Activated CD4-positive, alpha-beta memory T cell treated with anti-CD3 and anti-CD28 coated beads for 36 hours (primary cell): ENCODE measurements around the gene SELENOO. TPM values are rescaled to one million over a fixed set of nuclear protein-coding genes. Genes with fewer than 3 reads are reported as not detected.
"Not testable (repeated sequence)": the region's sequence is repeated elsewhere in the genome, so short reads cannot be mapped to it uniquely, and the experiment has no call there.

Experiments used
- CTCF ChIA-PET: fragments of 350-600 bp; sonication (Branson Sonifier 250); formaldehyde crosslinking; loops from one replicate; lab custom pipeline; 2021; ENCODE audit warnings: antibody characterized with exemption, inconsistent platforms; lab: Charles Lee
- POLR2A ChIA-PET: fragments of 350-600 bp; sonication (Branson Sonifier 250); formaldehyde crosslinking; loops from one replicate; lab custom pipeline; 2021; ENCODE audit warnings: antibody characterized with exemption; lab: Charles Lee
- DNase-seq: peaks from one replicate; pipeline ENCODE4 v3.0.0-alpha.2; 2020
- H3K27ac Mint-ChIP-seq: one replicate; pipeline ENCODE4 v1.8.0; 2021; ENCODE audit warnings: mixed read lengths
- H3K27me3 Mint-ChIP-seq: one replicate; pipeline ENCODE4 v1.8.0; 2021; ENCODE audit warnings: mixed read lengths
- H3K36me3 Mint-ChIP-seq: one replicate; pipeline ENCODE4 v1.8.0; 2021; ENCODE audit warnings: mixed read lengths
- H3K4me1 Mint-ChIP-seq: one replicate; pipeline ENCODE4 v1.8.0; 2021; ENCODE audit warnings: low read depth, mixed read lengths
- H3K4me3 Mint-ChIP-seq: one replicate; pipeline ENCODE4 v1.8.0; 2021; ENCODE audit warnings: mild to moderate bottlenecking, mixed read lengths
- H3K9me3 Mint-ChIP-seq: one replicate; pipeline ENCODE4 v1.8.0; 2021; ENCODE audit warnings: mixed read lengths
- intact Hi-C: fragments of 100-400 bp; cut with micrococcal nuclease; formaldehyde crosslinking; loops from one replicate; pipeline ENCODE4 v1.15.1; 2023
- total RNA-seq, 2 experiments: library from RNA; stranded (reverse); gene quantifications; one replicate each; pipeline ENCODE4 v1.2.3, GENCODE V29; 2021

SELENOO gene
- total RNA-seq, 2 experiments from 2014 or later = 18.8 to 19.7 TPM

DNA sequence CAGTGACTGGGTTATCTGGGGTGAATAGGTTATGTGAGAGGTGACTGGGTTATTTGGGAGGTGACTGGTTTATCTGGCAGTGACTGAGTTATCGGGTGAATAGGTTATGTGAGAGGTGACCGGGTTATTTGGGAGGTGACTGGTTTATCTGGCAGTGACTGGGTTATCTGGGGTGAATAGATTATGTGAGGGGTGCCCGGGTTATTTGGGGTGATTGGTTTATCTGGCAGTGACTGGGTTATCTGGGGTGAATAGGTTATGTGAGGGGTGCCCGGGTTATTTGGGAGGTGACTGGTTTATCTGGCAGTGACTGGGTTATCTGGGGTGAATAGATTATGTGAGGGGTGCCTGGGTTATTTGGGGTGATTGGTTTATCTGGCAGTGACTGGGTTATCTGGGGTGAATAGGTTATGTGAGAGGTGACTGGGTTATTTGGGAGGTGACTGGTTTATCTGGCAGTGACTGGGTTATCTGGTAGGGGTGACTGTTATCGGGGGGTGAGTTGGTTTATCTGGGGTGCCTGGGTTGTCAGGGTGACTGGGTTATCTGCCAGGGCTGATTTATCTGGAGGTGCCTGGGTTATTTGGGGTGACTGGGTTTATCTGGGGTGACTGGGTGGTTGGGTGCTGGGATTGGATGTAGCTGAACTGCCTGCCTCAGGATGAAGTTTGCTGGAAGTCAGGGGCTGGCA, 32.2 kb upstream of the SELENOO start:
- H3K36me3 Mint-ChIP-seq, DNase-seq, CTCF ChIA-PET, intact Hi-C loops, H3K9me3 Mint-ChIP-seq, H3K4me1 Mint-ChIP-seq, POLR2A ChIA-PET, H3K27ac Mint-ChIP-seq: not testable (repeated sequence)
- H3K4me3 Mint-ChIP-seq = peak overlapping the region; percentile 46
- peaks cover 32% of the 10 kb centered on the region for H3K27me3 Mint-ChIP-seq

DNA sequence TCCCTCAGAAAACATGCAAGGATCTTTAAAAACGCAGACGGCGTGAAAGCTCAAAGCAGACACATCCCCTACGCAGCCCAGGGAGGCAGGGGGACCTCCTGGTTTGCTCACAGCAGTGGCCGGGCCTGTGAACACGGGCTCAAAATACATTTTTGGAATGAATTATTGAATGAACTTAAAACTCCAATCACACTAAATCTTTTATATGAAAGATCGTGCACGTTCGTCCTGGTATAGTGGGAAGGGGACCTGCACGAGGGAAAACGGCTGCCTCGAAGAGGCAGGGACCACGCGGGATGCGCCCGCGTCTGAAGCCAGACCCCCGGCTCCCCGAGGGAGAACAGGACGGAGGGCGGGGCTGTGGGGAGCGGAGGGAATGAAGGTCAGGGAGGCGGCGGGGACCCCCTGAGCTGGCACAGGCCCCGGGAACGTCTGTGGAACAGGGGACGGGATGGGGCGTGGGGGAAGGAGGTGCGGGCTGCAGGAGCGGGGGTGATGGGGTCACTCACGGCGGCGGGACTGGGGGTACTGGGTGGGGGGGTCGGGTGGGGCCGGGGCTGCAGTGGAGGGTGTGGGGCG, 31.5 kb upstream of the SELENOO start:
- Mint-ChIP-seq H3K4me3 (peak overlapping the region; percentile 56), H3K27me3 (peaks cover 29% of the 10 kb centered on the region), H3K9me3 (no peaks in the 10 kb centered on the region), H3K36me3 (no peaks in the 10 kb centered on the region), H3K4me1 (peaks cover 9% of the 10 kb centered on the region), H3K27ac (no peak overlapping the region)
- intact Hi-C loops = no loop called here
- ChIA-PET CTCF (no interaction called here), POLR2A (no interaction called here)
- DNase-seq = no peak

DNA sequence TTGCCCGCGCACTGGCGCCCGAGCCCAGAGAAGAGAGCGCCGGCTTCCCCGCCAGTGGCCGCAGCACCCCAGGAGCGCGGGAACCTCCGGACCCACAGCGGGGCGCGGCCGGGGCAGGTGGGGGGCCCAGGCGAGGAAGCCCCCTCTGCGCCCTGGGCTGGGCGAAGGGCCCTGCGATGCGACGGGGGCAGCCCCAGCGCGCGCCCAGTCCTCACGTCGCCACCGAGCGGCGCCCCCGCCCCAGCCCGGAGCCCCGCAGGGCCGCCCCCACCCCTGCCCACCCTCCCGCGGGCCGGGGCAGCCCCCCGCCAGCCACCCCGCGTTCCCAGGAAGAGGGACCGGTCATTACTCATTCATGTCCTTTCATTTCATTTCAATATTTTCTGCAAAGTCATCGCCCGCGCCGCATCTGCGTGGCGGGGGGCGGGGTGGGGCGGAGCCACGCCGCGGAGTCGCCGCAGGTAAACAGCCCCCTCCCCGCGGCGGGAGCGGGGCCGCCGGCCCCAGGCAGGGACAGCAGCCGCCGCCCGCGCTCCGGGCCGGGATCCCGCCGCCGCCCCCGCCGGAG, 31.0 kb upstream of the SELENOO start:
- ChIA-PET POLR2A (no interaction called here), CTCF (no interaction called here)
- intact Hi-C loops = loop anchor here (2.0 kb wide), 1 partner anchor 15 kb away; the partner anchor contains the start of gene TRABD
- Mint-ChIP-seq H3K27ac (no peak overlapping the region), H3K4me3 (peak overlapping the region; percentile 35), H3K36me3 (no peaks in the 10 kb centered on the region), H3K27me3 (peaks cover 29% of the 10 kb centered on the region), H3K9me3 (no peaks in the 10 kb centered on the region), H3K4me1 (peaks cover 9% of the 10 kb centered on the region)
- peak; percentile 84 for DNase-seq

GRCh38 chr22:50170453-50171318, 30.1 kb upstream of the SELENOO start, which contains the start of gene PANX2:
TSS of gene PANX2 (plus strand) at chr22:50170731. CDS start at chr22:50170731, 0 bp downstream.
- Mint-ChIP-seq H3K36me3 (no peaks in the 10 kb centered on the region), H3K27ac (no peak within 1 kb of the TSS), H3K4me1 (peaks cover 9% of the 10 kb centered on the region), H3K9me3 (no peaks in the 10 kb centered on the region), H3K4me3 (peak within 1 kb of the TSS; percentile 67), H3K27me3 (peaks cover 25% of the 10 kb centered on the region)
- ChIA-PET POLR2A (interaction anchor here (1.9 kb wide), 1 partner anchor 20 kb away, joined by 5 read pairs; no protein-coding TSS in a partner anchor), CTCF (no interaction called here)
- no peak for DNase-seq
- intact Hi-C loops = loop anchor here (2.0 kb wide), 1 partner anchor 14 kb away; the partner anchor contains the start of gene TRABD

- Mint-ChIP-seq H3K36me3 (no peaks in the 10 kb centered on the region), H3K27ac (no peak overlapping the region), H3K4me3 (peak overlapping the region; percentile 67), H3K4me1 (peaks cover 9% of the 10 kb centered on the region), H3K9me3 (no peaks in the 10 kb centered on the region), H3K27me3 (peaks cover 25% of the 10 kb centered on the region)
- intact Hi-C loops = loop anchor here (2.0 kb wide), 1 partner anchor 13 kb away; the partner anchor contains the start of gene TRABD
- no peak for DNase-seq
- ChIA-PET CTCF (no interaction called here), POLR2A (interaction anchor here (1.9 kb wide), 1 partner anchor 20 kb away, joined by 5 read pairs; no protein-coding TSS in a partner anchor)
These were observed 29.4 kb upstream of the SELENOO start for GRCh38 chr22:50171319-50171964.

GRCh38 chr22:50171965-50172421, 28.8 kb upstream of the SELENOO start:
- Mint-ChIP-seq H3K27ac (no peak overlapping the region), H3K27me3 (peaks cover 27% of the 10 kb centered on the region), H3K4me3 (no peak overlapping the region), H3K9me3 (no peaks in the 10 kb centered on the region), H3K4me1 (peaks cover 9% of the 10 kb centered on the region), H3K36me3 (no peaks in the 10 kb centered on the region)
- intact Hi-C loops = loop anchor here (2.0 kb wide), 1 partner anchor 13 kb away; the partner anchor contains the start of gene TRABD
- POLR2A ChIA-PET = interaction anchor here (1.9 kb wide), 1 partner anchor 19 kb away, joined by 5 read pairs; no protein-coding TSS in a partner anchor
- CTCF ChIA-PET = no interaction called here
- DNase-seq = no peak

DNA sequence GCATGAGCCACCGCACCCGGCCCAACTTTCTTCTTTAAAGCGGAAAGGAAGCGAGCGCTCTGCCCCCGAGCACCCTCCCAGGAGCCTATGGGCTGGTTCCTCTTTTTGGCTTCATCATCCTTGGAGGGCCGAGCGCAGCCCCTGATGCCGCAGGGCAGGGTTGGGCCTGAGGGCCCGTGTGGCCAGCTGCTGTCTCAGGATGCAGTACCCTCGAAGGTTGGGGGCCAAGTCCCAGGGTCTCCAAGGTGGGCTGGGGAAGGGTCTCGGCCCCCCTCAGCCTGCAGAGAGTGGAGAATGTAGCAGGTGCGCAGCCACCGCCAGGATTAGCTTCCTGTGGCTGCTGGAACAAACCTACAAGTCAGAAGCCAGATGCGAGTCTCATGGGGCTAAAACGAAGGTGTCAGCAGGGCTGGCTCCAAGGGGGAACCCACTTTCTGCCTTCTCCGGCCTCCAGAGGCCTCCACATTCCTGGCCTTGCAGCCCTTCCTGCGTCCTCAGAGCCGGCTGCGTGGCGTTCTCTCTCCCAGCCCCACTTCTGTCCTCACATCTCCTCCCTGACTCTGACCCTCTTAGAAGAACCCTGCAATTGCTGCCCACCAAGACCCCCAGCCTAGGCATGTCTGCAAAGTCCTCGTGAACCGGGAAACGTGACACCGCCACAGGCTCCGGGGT, 27.4 kb upstream of the SELENOO start:
- Mint-ChIP-seq H3K4me1 (peaks cover 9% of the 10 kb centered on the region), H3K27me3 (peaks cover 20% of the 10 kb centered on the region), H3K9me3 (no peaks in the 10 kb centered on the region), H3K4me3 (no peak overlapping the region), H3K27ac (no peak overlapping the region), H3K36me3 (no peaks in the 10 kb centered on the region)
- no peak for DNase-seq
- intact Hi-C loops = no loop called here
- POLR2A ChIA-PET = no interaction called here
- CTCF ChIA-PET = interaction anchor here (1.3 kb wide), 1 partner anchor 11 kb away, joined by 4 read pairs; no protein-coding TSS in a partner anchor

DNA sequence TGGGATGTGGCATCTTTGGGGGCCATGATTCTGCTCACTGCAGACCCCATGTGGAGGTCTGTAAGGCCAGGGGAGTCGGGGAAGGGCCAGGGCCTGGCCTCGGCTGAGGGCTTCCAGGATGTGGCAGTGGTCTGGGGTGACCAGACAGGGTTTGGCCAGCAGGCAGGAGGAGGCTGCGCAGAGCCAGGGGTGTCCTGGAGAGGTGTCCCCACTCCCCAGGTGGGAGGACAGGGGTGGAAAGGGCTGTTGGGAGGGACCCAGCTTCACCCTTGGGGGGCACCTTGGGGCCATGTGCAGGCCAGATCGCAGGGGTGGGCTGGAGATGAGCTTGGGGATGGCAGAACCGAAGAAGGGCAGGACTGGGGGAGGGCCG, 26.8 kb upstream of the SELENOO start:
- intact Hi-C loops = no loop called here
- no peaks in the 10 kb centered on the region for H3K36me3 Mint-ChIP-seq
- ChIA-PET POLR2A (no interaction called here), CTCF (interaction anchor here (1.3 kb wide), 1 partner anchor 10 kb away, joined by 4 read pairs; no protein-coding TSS in a partner anchor)
- H3K27ac Mint-ChIP-seq = no peak overlapping the region
- H3K4me3 Mint-ChIP-seq = no peak overlapping the region
- no peak for DNase-seq
- H3K4me1 Mint-ChIP-seq = peaks cover 5% of the 10 kb centered on the region
- H3K27me3 Mint-ChIP-seq = peaks cover 15% of the 10 kb centered on the region
- H3K9me3 Mint-ChIP-seq = no peaks in the 10 kb centered on the region

GRCh38 chr22:50174382-50175190, 26.2 kb upstream of the SELENOO start:
- no peaks in the 10 kb centered on the region for H3K9me3 Mint-ChIP-seq
- CTCF ChIA-PET = no interaction called here
- POLR2A ChIA-PET = interaction anchor here (1.0 kb wide), 1 partner anchor 12 kb away, joined by 3 read pairs; no protein-coding TSS in a partner anchor
- DNase-seq = no peak
- H3K27ac Mint-ChIP-seq = no peak overlapping the region
- peaks cover 4% of the 10 kb centered on the region for H3K4me1 Mint-ChIP-seq
- H3K36me3 Mint-ChIP-seq = no peaks in the 10 kb centered on the region
- intact Hi-C loops = no loop called here
- no peak overlapping the region for H3K4me3 Mint-ChIP-seq
- H3K27me3 Mint-ChIP-seq = peaks cover 13% of the 10 kb centered on the region

DNA sequence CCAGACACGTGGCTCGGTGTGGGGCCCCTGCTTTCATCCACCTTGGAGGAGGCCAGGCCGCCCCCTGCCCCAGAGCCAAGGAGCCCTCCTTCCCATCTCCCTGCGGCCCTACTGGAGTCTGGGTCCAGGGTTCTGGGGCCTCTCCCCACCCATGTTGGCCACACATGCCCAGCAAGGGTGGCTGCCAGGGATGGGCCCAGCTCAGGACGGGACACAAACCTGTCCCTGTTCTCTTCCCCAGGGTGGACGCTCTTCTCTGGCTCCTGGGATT, 25.7 kb upstream of the SELENOO start:
- Mint-ChIP-seq H3K4me1 (peaks cover 4% of the 10 kb centered on the region), H3K27ac (no peak overlapping the region), H3K36me3 (no peaks in the 10 kb centered on the region), H3K4me3 (no peak overlapping the region), H3K27me3 (peaks cover 16% of the 10 kb centered on the region), H3K9me3 (no peaks in the 10 kb centered on the region)
- POLR2A ChIA-PET = interaction anchor here (1.0 kb wide), 1 partner anchor 12 kb away, joined by 3 read pairs; no protein-coding TSS in a partner anchor
- CTCF ChIA-PET = no interaction called here
- no peak for DNase-seq
- intact Hi-C loops = no loop called here
